HG03045 (cell line): Measurements from ENCODE around the gene PRKCA.
"Not testable (repeated sequence)": the region's sequence is repeated elsewhere in the genome, so short reads cannot be mapped to it uniquely, and the experiment has no call there.

Experiments used
- ATAC-seq: cut with Tn5 transposase; IDR thresholded peaks from one replicate; pipeline ENCODE4 v1.9.1; 2021; ENCODE audit warnings: mild to moderate bottlenecking, moderate library complexity; ENCODE audit not compliant: unreplicated experiment

The PRKCA gene

DNA sequence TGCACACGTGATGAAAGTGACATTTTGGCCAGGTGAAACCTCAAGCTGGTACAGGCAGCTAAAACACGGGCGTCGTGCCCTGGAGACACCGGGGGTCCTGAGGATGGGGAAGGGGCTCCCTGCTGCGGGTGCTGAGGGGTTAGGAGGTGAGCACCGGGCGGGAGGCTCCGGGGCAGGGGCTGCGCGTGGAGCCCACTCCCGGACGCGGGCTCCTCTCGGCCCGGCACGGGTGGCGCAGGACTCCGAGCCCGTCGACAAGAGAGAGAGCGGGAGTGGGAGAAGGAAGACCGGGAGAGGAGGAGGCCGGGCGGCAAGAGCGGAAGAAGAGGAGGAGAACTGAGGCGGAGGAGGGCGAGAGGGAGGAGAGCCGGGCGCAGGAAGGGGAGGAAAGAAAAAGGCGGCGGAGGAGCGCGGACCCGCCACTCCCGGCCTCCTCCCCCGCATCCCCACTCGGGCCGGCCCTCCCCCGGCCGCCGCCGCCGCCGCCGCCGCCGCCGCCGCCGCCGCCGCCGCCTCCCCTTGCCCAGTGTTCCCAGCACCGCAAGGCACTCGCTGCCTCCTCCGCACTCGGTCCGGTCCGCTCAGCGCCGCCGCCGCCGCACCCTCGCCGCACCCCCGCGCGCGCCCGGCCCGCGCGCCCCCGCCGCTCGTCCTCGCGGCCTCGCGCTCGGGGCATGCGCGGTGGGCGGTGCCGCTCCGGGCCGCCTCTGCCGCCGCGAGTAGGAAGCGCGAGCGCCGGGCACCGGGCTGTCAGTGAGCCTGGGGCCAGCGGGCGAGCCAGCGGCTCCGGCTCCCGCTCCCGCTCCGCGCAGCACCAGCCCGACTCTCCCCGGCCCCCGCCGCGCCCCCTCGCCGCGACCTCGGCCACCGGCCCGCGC is at the start of gene PRKCA:
TSS of gene PRKCA (plus strand) at position 750 of the 878 bp plus-strand sequence.
- ATAC-seq: peak; percentile 82

DNA sequence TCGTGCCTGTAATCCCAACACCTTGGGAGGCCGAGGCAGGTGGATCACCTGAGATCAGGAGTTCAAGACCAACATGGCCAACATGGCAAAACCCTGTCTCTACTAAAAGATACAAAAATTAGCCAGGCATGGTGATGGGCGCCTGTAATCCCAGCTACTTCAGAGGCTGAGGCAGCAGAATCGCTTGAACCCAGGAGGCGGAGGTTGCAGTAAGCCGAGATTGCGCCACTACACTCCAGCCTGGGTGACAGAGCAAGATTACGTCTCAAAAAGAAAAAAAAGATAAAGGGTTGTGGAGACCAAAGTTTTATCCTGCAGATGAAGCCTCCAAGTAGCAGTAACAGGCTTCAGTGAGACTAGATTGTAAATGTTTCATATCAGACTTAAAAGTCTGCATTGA is 49.0 kb upstream of the PRKCA start:
- ATAC-seq: not testable (repeated sequence)

- no peak for ATAC-seq
These were observed 47.3 kb upstream of the PRKCA start for GRCh38 chr17:66255112-66255511.

- ATAC-seq: no peak
These were observed 46.9 kb upstream of the PRKCA start for GRCh38 chr17:66255527-66255971.

DNA sequence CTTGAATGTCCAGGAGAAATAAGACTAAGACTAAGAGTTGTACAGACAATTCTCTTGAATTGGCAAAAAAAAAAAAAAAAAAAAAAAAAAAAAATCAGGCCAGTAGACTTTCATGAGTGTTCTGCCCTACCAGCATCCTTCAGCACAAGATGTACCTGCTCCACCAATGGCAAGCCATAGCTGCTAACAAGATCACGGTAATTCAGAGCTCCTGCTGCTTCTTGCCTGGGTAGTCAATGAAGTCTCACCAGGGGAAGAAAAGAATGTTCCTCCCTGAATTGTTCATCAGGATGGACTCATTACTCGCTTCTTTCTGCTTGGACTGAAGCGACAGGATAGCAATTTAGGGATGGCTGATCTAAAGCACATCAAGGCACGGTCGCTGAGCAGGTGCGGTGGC is 42.1 kb upstream of the PRKCA start:
- ATAC-seq: no peak

DNA sequence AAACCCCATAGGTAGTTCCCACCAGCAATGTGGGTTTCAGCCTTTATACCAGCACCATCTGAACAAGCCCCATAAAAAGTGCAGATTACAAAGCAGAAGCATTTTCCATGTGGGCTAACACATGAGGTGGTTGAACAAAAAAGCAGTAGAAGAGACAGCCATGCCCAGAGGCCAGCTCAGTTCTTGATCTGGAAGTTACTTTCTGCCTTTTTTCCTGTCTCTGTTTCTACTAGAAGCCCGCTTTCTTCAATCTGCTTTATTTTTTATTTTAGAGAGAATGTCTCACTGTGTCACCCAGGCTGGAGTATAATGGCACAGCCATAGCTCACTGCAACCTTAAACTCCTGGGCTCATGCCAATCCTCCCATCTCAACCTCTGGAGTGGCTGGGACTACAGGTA is 41.7 kb upstream of the PRKCA start:
- no peak for ATAC-seq

DNA sequence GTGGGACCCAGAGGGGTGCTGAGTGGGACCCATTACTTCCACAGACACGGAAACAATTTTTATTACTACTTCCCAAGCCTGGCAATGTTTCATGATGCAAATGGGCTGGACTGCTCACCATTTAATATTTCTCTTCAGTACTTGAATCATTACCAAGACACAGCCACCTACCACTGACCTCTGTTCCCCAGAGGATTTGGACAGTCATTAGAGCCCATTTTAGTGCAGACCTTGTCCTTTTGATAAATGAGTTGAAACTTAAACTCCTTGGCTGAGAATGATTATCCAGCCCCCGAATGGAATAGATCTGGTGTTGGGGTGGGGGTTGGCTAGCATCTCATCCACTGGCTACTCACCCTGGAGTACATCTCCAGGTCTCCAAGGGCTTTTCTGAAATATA is 39.6 kb upstream of the PRKCA start:
- ATAC-seq: no peak

DNA sequence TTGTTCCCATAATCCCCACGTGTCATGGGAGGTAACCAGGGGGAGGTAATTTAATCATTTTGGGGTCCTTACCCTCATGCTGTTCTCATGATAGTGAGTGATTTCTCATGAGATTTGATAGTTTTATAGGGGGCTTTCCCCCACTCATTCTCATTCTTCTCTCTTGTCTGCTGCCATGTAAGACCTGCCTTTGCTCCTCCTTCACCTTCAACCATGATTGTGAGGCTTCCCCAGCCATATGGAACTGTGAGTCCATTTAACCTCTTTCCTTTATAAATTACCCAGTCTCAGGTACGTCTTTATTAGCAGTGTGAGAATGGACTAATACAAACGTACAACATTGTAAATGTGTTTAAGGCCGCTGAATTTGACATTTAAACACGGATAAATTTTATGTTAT is 37.7 kb upstream of the PRKCA start:
- ATAC-seq: no peak

DNA sequence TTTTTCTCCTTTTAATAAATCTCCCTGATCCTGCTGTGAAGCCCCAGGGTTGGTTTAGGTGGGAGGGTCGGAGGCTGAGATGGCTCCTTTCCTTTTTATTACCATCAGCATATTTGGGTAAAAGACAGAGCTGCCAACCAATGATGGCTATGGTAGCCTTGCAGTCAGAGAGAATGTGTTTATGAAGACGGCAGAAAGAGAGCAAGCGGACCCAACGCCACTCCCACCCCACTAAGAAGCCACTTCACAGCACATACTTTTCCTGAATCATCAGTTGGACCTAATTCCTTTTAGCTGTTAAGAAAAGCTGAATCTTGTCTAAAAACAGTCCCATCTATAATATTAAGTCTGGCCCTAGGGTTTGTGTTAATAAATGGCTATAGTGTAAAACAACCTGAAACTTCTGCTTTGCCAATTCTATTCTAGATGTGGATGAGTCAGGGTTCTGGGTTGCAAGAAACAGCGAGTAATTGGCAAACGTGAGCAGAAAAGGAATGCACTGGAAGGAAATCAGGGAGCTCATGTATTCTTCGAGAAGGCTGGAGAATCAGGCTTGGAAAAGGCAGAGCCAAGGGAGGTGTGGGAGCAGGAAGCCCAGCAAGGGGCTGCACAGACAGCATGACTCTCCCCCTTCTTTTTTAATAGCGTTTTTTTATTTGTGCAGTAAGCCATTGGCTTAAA is 34.0 kb upstream of the PRKCA start:
- ATAC-seq: no peak

DNA sequence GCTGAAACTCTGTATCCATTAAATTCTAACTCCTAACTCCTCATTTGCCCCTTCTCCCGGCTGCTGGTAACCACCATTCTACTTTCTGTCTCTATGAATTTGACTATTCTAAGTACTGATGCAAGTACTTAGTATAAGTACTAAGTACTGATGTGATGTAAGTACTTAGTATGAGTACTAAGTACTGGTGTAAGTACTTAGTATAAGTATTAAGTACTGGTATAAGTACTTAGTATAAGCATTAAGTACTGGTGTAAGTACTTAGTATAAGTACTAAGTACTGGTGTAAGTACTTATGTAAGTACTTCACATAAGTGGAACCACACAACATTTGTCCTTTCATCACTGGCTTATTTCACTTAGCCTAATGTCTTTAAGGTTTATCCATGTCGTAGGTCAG is 32.3 kb upstream of the PRKCA start:
- no peak for ATAC-seq

DNA sequence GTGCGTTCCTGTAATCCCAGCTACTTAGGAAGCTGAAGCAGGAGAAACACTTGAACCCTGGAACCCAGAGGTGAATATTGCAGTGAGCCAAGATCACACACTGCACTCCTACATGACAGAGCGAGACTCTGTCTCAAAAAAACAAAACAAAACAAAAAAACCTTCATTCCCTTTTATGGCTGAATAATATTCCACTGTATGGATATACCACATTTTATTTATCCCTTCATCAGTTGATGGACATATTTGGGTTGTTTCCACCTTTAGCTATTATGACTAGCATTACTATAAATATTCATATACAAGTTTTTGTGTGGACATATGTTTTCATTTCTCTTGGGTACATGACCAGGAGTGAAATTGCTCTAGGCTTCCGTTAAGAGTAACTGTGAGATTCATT is 30.9 kb upstream of the PRKCA start:
- ATAC-seq: no peak

GRCh38 chr17:66272811-66273585 is 29.4 kb upstream of the PRKCA start:
- ATAC-seq: no peak

DNA sequence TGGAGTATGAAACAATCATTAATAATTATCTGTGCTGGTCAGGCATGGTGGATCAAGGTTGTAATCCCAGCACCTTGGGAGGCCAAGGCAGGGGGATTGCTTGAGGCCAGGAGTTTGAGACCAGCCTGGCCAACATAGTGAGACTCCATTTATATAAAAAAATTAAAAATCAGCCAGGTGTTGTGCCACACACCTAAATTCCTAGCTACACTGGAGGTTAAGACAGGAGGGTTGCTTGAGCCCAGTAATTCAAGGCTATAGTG is 28.9 kb upstream of the PRKCA start:
- ATAC-seq: no peak

DNA sequence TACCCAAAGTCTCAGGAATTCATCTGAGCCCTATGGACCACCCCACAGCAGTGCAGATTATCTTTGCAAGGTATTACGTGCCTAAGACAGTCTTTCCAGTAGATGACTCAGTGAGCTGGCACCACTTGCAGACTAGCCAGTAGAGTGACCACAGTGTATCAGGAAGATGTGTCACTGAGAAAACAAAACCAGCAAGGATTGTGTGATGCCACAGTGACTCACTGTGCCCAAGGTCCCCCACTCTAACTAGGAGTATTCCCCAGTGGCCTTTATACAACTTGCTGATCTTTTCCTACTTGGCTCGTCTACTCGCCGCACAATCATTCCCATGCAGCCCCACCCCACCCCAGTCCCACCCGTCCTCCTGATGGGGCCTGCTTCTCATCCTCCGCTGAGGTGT is 26.8 kb upstream of the PRKCA start:
- ATAC-seq: no peak

GRCh38 chr17:66276328-66276937 is 26.0 kb upstream of the PRKCA start:
- ATAC-seq: no peak

DNA sequence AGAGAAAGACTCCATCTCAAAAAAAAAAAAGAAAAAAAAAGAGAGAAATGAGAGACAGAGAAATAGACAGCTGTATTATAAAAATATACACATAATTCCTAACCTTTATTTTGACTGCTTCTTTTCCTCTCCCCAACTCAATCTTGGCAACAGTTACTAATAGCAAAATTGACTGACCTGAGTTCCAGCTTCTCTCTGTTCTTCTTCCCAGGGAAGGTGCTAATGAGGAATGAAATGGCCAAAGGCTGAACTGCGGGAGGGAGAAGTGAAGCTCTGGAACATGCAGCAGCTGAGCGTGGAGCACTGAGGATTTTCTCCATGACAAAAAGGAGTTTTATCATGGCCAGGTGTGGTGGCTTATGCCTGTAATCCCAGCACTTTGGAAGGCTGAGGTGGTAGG is 25.2 kb upstream of the PRKCA start:
- no peak for ATAC-seq

DNA sequence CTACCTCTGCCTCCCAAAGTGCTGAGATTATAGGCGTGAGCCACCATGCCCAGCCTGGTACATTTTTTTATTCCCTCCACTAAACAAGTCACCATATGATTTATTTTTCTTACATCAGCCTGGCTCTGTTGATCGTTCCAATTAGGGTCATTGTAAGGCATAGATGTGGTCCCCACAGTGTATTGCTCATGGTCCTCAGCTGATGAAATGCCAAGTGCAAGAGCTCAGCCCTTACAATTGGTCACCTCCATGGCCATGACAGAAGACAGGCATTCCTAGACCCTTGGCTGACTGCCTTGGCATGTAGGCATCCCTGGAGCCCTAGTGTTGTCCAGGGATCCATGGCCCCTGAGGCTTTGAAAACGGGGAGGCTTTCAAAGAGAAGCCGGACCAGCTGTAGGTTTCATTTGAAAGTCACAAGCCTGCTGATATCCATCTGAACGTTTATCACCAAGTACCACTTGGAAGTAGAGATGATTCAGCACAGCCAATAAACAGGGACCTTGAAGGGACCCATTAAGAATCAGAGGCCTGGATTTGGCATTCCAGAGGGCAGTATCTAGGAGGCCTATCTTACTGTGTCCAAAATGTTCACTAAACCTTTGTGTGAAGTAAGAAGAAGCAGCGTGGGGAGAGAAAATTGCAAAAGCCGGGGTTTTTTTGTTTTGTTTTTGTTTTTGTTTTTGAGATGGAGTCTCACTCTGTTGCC is 20.6 kb upstream of the PRKCA start:
- ATAC-seq: no peak

DNA sequence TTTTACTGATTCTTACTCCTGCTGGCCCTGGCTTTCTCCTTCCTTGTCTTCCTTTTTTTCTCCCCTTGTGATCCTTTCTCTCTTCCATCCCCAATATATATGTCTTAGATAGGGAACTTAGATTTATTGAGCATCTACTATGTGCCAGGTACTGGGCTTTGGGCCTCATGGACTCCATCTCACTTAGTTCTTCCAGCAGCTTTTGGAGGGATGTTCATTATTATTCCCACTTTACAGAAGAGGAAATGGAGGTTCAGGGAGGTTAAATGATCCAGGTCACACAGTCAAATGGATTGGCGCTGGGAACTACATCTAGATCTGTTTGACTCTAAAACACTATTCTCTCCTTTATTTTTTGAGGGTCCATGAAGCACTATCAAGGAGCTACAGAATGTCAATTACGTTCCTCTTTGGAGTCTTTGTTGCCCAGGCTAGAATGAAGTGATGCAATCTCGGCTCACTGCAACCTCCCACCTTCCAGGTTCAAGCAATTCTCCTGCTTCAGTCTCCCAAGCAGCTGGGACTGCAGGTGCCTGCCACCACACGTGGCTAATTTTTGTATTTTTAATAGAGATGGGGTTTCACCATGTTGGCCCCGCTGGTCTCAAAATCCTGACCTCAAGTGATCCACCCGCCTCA is 19.0 kb upstream of the PRKCA start:
- ATAC-seq: no peak

GRCh38 chr17:66283971-66284370 is 18.4 kb upstream of the PRKCA start:
- ATAC-seq: no peak

GRCh38 chr17:66285149-66285548 is 17.3 kb upstream of the PRKCA start:
- ATAC-seq: no peak
